ENCODE data around the gene CEP57L1.
A peak's percentile ranks its signal among the peaks of the same experiment; 100 is the strongest.
"Not testable (repeated sequence)": the region's sequence is repeated elsewhere in the genome, so short reads cannot be mapped to it uniquely, and the experiment has no call there.

The CEP57L1 gene

DNA sequence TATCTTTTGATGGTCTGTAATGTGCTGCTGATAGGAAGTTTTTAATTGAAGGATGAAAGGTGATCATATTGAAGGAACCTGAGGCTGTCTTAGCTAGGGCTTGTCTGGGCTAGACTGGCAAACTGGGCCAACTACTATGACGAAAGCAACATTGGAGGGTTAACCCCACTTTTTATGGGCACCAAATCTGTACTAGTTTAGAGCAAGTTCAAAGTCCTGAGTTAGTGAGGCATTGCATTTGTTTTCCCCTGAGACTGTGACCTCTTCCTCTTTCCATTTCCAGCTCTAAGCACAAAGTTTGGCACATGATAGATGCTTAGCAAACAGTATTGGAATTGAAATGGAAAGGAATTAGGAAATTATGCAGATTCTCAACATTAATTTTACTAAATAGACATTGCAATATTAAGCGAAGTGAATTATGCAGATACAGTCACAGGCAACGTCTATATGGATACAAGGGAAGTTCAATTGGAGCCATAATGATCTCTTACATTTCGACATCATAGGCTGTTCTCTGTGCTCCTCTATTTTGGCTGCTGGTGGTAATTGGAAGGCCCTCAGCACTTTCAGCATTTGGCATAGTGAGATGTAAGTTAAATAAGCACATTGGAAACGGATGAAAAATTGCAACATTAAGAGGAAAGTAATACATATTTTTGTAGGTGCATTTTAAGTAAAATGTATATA is 22.2 kb downstream of the CEP57L1 start:
- no peak for DNase-seq

DNA sequence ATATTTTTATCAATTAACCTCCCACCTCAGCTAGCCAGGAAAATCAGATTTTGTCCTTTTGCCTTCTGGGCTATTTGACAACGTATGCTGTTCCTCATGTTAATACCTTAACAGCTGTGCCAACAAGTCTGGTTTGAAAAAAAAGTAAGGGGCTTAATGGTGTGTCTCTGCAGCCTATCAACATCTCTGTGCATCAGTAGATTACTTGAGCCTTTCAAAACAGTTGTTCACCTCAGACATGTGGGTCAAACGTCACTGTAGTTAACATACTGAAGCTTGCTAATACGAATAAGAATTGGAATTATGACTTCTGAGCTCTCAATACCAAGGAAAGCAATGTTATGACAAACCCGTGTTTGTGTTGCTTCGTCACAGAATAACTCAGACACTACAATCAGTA is 23.0 kb downstream of the CEP57L1 start:
- no peak for DNase-seq

DNA sequence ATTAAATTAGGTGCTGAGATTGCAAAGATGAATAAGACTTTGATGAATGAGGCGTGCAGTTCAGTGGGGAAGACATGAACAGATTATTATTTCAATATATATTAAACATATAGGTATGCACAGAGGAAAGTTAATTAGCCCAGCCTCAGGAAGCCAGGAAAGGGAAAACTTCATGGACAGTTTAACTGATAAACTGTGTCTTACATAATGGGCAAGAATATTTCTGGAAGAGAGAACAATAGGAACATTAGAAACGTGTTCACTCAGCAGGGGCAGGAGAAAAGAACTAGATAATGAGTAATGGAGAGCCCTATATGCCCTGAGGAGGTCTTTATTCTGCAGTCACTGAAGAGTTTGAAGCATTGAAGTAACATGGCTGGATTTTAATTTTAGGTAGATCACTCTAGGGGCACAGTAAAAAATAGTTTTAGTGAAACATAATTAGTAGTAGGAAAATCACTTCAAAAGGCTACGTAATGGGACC is 23.6 kb downstream of the CEP57L1 start:
- no peak for DNase-seq

DNA sequence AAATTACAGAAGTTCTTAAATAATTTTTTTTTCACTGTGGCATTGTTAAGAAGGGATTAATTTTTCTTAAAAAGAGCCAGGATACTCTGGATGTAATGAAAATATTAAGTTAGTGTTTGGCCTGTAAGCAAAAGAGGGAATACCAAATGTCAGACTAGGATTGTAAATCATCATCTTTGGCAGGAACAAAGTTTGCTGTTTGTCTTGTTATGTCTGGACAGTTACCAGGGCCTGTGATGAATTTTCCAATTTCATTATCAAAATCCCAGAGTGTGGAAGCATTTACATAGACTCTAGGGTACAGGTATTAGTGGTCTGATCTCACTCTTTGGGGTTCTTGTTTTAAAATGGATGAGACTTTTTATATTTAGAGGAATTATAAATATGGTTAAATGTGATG is 26.1 kb downstream of the CEP57L1 start:
- peak; percentile 6 for DNase-seq

DNA sequence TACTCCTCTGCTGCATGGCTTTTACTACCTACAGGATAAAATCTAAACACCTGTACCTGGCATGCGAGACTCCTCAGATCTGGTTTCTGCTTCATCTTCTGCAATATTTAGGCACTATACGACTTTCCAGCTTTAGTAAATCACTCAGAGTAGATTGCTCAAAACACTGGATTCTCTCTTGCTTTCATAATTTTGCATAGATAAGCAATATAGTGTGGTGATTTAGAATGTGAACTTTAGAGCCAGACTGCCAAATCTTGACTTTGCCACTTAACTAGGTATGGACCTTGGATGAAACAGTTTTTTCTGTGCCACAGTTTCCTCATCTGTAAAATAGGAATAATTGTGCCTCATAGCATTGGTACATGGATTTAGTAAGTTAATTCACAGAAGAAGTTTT is 28.9 kb downstream of the CEP57L1 start:
- DNase-seq: no peak

DNA sequence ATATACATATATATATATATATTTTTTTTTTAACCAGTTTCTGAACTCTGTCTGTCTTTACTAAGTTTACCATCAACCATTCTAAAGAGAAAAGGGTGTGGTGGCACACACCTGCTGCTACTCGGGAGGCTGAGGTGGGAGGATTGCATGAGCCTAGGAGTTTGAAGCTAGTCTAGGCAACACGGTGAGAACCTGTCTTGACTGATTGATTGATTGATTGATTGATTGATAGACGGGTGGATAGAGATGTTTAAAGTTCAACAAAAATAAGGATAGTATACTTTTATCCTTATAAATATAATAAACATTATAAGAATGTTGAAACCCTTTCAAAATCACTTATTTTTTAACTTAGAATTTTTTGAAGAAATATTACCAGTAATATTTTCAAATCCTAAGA is 30.2 kb downstream of the CEP57L1 start:
- no peak for DNase-seq

DNA sequence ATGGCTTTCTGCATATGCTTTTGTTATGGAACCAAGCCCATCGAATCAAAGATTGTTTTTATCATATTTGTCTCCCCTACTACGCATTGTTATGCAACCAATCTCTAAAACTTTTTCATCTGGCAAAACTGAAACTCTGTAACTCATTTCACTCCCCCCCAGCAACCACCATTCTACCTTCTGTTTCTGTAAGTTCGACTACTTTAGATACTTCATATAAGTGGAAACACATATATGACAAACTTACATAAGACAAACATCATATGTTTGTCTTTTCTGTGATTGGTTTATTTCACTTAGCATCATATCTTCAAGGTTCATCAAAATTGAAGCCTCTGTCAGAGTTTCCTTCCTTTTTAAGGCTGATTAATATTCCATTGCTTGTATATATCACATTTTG is 34.8 kb downstream of the CEP57L1 start:
- DNase-seq: no peak

DNA sequence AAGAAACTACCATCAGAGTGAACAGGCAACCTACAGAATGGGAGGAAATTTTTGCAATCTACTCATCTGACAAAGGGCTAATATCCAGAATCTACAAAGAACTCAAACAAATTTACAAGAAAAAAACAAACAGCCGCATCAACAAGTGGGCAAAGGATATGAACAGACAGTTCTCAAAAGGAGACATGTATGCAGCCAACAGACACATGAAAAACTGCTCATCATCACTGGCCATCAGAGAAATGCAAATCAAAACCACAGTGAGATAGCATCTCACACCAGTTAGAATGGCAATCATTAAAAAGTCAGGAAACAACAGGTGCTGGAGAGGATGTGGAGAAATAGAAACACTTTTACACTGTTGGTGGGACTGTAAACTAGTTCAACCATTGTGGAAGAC is 40.3 kb downstream of the CEP57L1 start:
- DNase-seq: not testable (repeated sequence)

DNA sequence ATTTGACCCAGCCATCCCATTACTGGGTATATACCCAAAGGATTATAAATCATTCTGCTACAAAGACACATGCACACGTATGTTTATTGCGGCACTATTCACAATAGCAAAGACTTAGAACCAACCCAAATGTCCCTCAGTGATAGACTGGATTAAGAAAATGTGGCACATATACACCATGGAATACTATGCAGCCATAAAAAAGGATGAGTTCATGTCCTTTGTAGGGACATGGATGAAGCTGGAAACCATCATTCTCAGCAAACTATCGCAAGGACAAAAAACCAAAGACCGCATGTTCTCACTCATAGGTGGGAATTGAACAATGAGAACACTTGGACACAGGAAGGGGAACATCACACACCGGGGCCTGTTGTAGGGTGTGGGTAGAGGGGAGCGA is 40.7 kb downstream of the CEP57L1 start:
- not testable (repeated sequence) for DNase-seq

DNA sequence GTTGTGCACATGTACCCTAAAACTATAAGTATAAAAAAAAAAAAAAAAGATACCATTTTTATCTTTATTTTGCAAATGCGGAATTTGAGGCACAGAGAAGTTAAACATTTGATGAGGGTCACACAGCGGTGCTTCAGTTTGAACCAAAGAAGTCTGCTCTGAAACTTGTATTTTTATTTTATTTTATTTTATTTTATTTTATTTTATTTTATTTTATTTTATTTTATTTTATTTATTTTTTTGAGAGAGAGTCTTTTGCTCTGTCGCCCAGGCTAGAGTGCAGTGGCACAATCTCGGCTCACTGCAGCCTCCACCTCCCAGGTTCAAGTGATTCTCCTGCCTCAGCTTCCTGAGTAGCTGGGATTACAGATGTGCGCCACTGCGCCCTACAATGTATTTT is 41.2 kb downstream of the CEP57L1 start:
- not testable (repeated sequence) for DNase-seq

DNA sequence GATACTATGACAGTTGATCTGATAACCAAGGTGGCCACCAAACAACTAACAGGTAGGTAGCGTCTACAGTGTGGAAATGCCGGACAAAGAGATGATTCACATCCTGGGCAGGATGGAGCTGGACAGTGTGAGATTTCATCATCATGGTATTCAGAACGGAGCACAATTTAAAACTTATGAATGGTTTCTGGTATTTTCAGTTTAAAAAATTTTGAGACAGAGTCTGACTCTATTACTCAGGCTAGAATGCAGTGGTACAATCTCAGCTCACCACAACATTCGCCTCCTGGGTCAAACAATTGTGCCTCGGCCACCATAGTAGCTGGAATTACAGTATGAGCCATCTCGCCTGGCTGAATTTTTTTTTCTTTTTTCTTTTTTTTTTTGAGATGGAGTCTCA is 43.8 kb downstream of the CEP57L1 start:
- peak; percentile 9 for DNase-seq

DNA sequence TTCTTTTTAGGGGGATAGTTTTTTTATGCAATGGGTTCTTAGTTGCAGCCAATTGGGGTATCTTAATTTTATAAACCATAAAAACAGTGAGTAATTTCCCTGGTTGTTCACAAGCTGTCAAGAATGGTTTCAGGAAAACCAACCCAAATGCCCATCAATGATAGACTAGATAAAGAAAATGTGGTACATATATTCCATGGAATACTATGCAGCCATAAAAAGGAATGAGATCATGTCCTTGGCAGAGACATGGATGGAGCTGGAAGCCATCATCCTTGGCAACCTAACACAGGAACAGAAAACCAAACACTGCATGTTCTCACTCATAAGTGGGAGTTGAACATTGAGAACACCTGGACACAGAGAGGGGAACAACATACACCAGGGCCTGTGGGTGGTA is 46.8 kb downstream of the CEP57L1 start:
- not testable (repeated sequence) for DNase-seq

DNA sequence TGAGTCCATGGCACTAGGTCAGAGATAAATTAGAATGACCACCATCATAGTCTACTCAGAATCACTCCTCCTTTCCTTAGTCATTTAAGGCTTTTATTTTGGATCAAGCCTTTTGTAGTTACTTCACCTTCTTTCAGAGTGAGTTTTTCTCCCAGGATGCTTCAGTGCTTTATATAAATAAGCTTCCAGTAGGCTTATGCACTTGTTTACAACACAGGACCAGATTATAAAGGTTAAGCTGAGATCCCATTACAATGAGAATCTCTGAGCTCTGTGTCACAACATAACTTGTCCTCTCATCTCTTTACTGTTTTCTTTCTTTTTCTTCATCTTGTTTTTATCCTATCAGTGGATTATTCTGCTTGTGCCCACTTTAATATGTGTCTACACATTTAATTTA is 47.9 kb downstream of the CEP57L1 start:
- no peak for DNase-seq

DNA sequence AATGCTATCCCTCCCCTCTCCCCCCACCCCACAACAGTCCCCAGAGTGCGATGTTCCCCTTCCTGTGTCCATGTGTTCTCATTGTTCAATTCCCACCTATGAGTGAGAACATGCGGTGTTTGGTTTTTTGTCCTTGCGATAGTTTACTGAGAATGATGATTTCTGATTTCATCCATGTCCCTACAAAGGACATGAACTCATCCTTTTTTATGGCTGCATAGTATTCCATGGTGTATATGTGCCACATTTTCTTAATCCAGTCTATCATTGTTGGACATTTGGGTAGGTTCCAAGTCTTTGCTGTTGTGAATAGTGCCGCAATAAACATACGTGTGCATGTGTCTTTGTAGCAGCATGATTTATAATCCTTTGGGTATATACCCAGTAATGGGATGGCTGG is 52.9 kb downstream of the CEP57L1 start:
- not testable (repeated sequence) for DNase-seq

DNA sequence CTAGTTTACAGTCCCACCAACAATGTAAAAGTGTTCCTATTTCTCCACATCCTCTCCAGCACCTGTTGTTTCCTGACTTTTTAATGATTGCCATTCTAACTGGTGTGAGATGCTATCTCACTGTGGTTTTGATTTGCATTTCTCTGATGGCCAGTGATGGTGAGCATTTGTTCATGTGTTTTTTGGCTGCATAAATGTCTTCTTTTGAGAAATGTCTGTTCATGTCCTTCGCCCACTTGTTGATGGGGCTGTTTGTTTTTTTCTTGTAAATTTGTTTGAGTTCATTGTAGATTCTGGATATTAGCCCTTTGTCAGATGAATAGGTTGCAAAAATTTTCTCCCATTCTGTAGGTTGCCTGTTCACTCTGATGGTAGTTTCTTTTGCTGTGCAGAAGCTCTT is 53.4 kb downstream of the CEP57L1 start:
- not testable (repeated sequence) for DNase-seq

DNA sequence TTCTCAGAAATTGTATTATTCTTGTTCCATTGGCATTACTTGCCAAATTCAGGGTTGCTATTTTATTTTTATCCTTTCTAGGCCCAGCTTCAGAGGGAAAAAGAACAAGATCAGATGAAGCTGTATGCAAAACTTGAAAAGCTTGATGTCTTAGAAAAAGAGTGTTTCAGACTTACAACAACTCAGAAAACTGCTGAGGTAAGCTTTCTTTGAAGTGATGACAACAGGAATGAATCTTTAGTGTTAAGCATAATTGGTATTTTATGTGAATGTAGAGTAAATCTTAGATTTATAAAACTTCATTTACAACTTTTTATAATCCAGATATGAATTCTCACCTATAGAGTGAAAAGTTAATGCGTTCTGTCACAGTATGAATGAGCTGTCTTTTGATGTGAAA is 58.4 kb downstream of the CEP57L1 start:
- no peak for DNase-seq

DNA sequence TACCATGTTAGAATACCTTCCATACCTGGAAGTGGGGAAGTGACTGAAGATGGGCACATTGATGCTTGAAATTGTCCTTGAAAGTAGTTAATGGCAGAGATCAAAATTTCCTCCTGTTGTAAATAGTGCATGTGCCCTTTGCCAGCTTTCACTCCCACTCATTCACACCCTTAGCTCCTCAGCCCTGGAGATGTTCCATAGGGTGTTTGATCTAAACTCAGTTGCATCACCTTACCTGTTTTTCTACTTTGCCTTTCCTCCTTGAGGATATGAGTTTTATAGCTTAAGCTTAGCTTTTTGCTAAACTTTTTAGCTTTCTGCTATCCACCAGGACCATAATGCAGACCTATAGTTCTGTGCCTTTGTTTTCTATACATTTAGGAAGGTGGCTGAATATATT is 69.0 kb downstream of the CEP57L1 start:
- no peak for DNase-seq

DNA sequence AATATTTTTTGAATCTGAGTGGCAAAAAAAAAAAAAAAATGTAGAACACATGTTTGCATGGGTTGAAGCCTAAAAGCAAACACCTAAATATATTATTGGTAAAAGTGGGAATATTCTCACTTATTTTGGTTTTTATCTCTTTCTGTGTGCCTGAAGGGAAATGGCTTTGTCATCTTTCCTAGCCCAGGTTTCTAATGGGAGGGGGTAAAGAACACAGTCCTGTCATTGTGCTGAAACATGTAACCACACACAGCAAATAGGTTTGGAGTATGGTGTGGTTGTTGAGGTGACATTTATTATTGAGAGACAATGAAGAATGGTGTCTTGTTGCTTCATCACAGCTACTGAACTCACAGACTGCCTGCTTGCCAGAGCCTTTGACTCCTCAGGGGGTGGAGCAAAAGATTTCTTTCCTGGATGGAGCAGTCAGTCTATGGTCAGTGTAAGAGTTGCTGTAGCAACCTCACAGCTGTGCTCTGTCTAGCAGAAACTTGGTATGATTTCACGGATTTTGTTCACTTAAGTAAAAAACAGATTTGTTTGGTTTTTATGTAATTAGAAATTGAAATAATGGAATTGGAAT is 70.2 kb downstream of the CEP57L1 start:
- peak; percentile 28 for DNase-seq

DNA sequence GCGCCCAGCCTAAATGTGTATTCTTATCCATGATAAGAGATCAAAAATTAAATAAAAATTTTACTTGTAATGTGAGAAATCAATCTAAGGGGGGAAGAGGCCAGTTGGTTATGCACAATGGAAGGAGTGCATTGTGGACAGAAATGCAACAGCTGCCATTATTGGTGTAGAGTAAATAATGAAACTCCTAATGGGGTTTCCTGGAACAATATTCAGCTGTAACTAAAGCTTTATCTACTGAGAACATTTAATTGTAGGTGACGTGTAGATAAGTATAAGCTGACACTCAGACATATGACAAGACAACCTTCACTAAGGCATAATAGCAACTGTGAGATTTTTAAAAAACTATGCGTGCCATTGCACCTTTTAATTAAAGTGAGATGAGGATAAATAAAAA is 71.4 kb downstream of the CEP57L1 start:
- DNase-seq: no peak

DNA sequence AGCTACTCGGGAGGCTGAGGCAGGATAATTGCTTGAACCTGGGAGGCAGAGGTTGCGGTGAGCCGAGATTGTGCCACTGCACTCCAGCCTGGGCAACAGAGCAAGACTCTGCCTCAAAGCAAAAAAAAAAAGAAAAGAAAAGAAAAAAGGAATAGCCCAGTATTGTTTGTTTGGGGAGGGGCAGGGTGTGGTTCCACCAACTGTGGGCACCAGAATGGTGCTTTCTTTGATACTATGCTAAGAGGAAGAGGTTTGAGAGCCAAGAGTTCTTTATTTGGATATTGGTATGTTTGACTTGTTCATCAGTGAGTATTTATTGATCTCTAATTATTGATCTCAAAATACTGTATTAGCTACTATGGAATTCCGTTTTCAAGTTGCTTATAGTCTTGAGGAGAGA is 72.3 kb downstream of the CEP57L1 start:
- DNase-seq: no peak

DNA sequence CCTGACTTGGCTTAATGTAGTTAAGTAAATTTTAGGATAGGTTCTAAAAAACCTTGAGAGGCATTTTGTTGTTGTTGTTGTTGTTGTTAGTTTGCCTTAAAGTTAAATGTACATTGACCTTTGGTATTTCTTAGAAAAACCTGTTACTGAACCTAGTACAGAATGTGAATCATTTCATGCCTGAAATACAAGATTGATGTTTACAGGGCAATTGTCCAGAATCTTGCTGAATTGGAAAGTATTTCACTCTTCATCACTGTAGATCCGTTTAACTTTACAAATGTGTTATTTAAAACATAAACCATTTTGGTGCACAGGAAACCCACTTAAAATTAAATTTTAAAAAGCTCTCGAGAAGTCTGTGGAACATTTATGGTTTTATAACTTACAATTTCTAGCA is 75.0 kb downstream of the CEP57L1 start:
- no peak for DNase-seq

DNA sequence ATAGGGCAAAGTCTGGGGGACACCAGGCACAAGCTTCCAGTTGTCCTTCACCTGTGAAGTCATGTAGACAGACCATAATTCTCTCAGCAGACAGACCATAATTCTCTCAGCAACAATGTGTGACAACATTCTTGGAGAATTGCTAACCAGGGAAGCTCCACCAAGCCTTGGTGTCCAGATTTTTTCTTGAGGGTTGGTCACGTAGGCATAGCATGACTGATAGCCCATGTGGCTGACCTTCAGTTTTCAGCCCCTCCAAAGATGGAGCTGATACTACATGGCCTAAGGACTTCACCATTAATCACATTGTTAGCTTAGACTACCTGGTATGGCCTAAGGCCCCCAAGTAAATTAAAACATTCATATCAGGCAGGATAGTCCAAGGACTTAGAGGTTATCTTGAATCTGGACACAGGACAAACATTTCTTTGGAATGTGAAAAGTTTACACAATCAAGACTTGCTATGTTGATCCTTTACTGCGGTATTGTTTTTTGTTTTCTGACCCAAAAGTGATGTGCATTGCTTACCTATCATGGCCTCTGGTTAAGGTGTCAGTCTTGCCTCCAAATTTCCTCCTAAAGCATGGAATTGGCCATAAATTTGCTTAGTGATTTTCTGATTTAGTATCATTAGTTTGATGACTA is 76.9 kb downstream of the CEP57L1 start:
- peak; percentile 4 for DNase-seq

DNA sequence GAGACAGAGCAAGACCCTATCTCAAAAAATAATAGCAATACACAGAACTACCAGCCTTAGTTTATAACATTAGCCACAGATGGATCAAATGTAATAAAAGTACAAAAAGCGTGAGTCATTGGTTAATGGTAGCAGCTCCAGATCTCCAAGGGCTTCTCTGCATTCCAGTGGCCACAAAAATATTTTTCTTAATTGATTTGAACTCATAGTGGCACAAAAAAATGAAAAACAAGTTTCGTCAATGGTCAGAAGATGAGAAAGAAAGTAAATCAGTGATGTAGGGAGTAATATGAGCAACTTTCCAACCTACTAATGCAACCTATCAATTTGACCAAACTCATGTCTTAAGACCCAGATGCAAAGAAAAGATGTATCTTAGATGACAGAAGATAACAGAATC is 79.6 kb downstream of the CEP57L1 start:
- peak; percentile 78 for DNase-seq

DNA sequence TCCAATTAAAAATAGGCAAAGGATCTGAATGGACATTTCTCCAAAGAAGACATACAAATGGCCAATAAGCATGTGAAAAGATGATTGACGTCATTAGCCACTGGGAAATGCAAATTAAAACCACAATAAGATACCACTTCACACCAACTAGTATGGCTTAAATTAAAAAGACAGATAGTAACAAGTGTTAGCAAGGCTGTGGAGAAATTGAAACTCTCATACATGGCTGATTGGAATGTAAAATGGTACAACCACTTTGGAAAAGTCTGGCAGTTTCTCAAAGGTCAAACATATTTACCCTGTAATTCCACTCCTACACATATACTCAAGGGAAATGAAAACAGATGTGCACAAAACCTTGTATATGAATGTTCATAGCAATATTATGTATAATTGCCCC is 83.6 kb downstream of the CEP57L1 start:
- peak; percentile 2 for DNase-seq

Measured in fibroblast of skin of right biceps (primary cell).